ENCODE data around the gene UBE2N.

DNA sequence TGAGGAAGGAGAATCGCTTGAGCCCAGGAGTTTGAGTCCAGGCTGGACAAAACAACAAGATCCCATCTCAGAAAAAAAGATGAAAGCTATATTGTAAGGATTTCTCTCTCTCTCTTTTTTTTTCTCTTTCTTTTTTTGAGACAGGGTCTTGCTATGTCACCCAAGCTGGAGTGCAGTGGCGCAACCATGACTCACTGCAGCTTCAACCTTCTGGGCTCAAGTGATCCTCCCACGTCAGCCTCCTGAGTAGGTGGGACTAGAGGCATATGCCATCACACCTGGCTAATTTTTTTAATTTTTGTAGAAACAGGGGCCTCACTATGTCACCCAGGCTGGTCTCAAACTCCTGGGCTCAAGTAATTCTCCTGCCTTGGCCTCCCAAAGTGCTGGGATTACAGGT lies 19.8 kb upstream of the UBE2N start:
- no peak for TF ChIP-seq POLR2AphosphoS5 (IDR thresholded peaks at IDR 0.05; ENCODE audit: borderline replicate concordance, low read depth, low read length)
- TF ChIP-seq EZH2 (IDR thresholded peaks at IDR 0.05): no peak
- no peak for TF ChIP-seq FOXP2 (optimal IDR thresholded peaks at IDR 0.05; ENCODE audit: control extremely low read depth, extremely low read length, insufficient read depth)

Data from SK-N-MC (cell line).